KMS-11 (cell line): ENCODE measurements around the gene ZNRF1.
A peak's percentile ranks its signal among the peaks of the same experiment; 100 is the strongest.

Source experiments
- H2AFZ ChIP-seq: fragments of 200-600 bp; sonication (generic); 2 replicates; pipeline ENCODE4 v1.6.1; 2016; ENCODE audit warnings: antibody characterized with exemption, mixed run types, low read depth
- H3K27ac ChIP-seq: fragments of 200-600 bp; sonication (generic); 2 replicates; pipeline ENCODE4 v1.6.1; 2016; ENCODE audit warnings: mild to moderate bottlenecking, mixed run types
- H3K27me3 ChIP-seq: fragments of 200-600 bp; sonication (generic); 2 replicates; pipeline ENCODE4 v1.6.1; 2017; ENCODE audit warnings: mild to moderate bottlenecking, low read depth, mixed run types, moderate library complexity; ENCODE audit not compliant: insufficient read depth
- H3K36me3 ChIP-seq: fragments of 200-600 bp; sonication (generic); 2 replicates; pipeline ENCODE4 v1.6.1; 2017; ENCODE audit warnings: mild to moderate bottlenecking, mixed run types; ENCODE audit not compliant: insufficient read depth
- H3K4me1 ChIP-seq: fragments of 200-600 bp; sonication (generic); 2 replicates; pipeline ENCODE4 v1.6.1; 2016; ENCODE audit warnings: mild to moderate bottlenecking, low read depth, mixed run types; ENCODE audit not compliant: poor library complexity, severe bottlenecking
- H3K4me2 ChIP-seq: fragments of 200-600 bp; sonication (generic); 2 replicates; pipeline ENCODE4 v1.7.0; 2016; ENCODE audit warnings: mild to moderate bottlenecking, mixed run types
- H3K4me3 ChIP-seq: fragments of 200-600 bp; sonication (generic); IDR thresholded peaks from 2 replicates; pipeline ENCODE4 v1.6.1; 2017; ENCODE audit warnings: low read depth, low read length, mixed read lengths; ENCODE audit not compliant: insufficient read depth
- H3K79me2 ChIP-seq: fragments of 200-600 bp; sonication (generic); 2 replicates; pipeline ENCODE4 v1.6.1; 2016; ENCODE audit warnings: low read depth, mixed run types; ENCODE audit not compliant: insufficient read depth
- H3K9ac ChIP-seq: fragments of 200-600 bp; sonication (generic); 2 replicates; pipeline ENCODE4 v1.6.1; 2016; ENCODE audit warnings: mild to moderate bottlenecking, mixed run types
- H4K20me1 ChIP-seq: fragments of 200-600 bp; sonication (generic); 2 replicates; pipeline ENCODE4 v1.6.1; 2016; ENCODE audit warnings: mild to moderate bottlenecking, mixed run types; ENCODE audit not compliant: insufficient read depth
- TF ChIP-seq, protein P1 (sequence below): fragments of 200-600 bp; sonication (generic); conservative IDR thresholded peaks from 2 replicates; pipeline ENCODE4 v1.6.1; 2017; ENCODE audit warnings: low read depth, mild to moderate bottlenecking, antibody characterized with exemption, low read length, moderate library complexity, mixed read lengths

The ZNRF1 gene

DNA sequence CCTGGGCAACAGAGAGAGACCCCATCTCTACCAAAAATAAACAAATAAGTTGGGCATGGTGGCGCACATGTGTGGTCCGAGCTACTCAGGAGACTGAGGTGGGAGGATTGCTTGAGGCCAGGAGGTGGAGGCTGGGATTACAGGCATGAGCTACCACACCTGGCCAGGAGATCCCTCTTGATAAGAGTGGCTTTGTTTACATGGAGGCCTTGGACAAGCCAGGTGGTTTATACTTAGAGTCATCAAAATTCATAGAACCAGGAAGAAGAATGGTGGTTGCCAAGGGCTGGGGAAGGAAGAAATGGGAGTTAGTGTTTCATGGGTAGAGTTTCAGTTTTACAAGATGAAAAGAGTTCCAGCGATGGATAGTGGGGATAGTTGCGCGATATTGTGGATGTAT is 140.7 kb downstream of the ZNRF1 start:
- no peaks in the 10 kb centered on the region for H3K36me3 ChIP-seq
- no peaks in the 10 kb centered on the region for H4K20me1 ChIP-seq
- no peak overlapping the region for H3K4me2 ChIP-seq
- no peaks in the 10 kb centered on the region for H3K4me1 ChIP-seq
- H3K9ac ChIP-seq = no peak overlapping the region
- H3K79me2 ChIP-seq = no peaks in the 10 kb centered on the region
- no peak overlapping the region for H3K4me3 ChIP-seq
- no peak overlapping the region for H2AFZ ChIP-seq
- TF ChIP-seq, protein P1, sequence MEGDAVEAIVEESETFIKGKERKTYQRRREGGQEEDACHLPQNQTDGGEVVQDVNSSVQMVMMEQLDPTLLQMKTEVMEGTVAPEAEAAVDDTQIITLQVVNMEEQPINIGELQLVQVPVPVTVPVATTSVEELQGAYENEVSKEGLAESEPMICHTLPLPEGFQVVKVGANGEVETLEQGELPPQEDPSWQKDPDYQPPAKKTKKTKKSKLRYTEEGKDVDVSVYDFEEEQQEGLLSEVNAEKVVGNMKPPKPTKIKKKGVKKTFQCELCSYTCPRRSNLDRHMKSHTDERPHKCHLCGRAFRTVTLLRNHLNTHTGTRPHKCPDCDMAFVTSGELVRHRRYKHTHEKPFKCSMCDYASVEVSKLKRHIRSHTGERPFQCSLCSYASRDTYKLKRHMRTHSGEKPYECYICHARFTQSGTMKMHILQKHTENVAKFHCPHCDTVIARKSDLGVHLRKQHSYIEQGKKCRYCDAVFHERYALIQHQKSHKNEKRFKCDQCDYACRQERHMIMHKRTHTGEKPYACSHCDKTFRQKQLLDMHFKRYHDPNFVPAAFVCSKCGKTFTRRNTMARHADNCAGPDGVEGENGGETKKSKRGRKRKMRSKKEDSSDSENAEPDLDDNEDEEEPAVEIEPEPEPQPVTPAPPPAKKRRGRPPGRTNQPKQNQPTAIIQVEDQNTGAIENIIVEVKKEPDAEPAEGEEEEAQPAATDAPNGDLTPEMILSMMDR = no peak
- H3K27ac ChIP-seq = no peak overlapping the region
- no peaks in the 10 kb centered on the region for H3K27me3 ChIP-seq

- TF ChIP-seq, protein P1 = no peak
- Histone ChIP-seq H3K27ac (no peak overlapping the region), H3K4me3 (no peak overlapping the region), H3K27me3 (no peaks in the 10 kb centered on the region), H3K4me2 (no peak overlapping the region), H4K20me1 (no peaks in the 10 kb centered on the region), H3K9ac (no peak overlapping the region), H3K79me2 (no peaks in the 10 kb centered on the region), H3K4me1 (no peaks in the 10 kb centered on the region), H3K36me3 (no peaks in the 10 kb centered on the region), H2AFZ (no peak overlapping the region)
Observed at GRCh38 chr16:75143941-75144340, 145.1 kb downstream of the ZNRF1 start.

GRCh38 chr16:75147968-75148310 is 149.1 kb downstream of the ZNRF1 start:
- TF ChIP-seq, protein P1 = no peak
- no peak overlapping the region for H3K27ac ChIP-seq
- H3K9ac ChIP-seq = no peak overlapping the region; the same call in 1 of the 2 replicates

GRCh38 chr16:75148311-75149195 is 149.7 kb downstream of the ZNRF1 start, which contains the start of gene ZFP1:
Gene ZFP1 (plus strand): TSS chr16:75148524. CDS start chr16:75152952, 4,428 bp downstream.
- Histone ChIP-seq H3K9ac (peak within 1 kb of the TSS; percentile 93), H3K4me3 (peak within 1 kb of the TSS; percentile 33), H4K20me1 (no peaks in the 10 kb centered on the region), H3K4me2 (peak within 1 kb of the TSS; percentile 67), H3K4me1 (peaks cover 6% of the 10 kb centered on the region), H3K27me3 (no peaks in the 10 kb centered on the region), H3K79me2 (peaks cover 19% of the 10 kb centered on the region; the same call in 1 of the 2 replicates), H3K27ac (peak within 1 kb of the TSS; percentile 82), H2AFZ (peak within 1 kb of the TSS; percentile 99), H3K36me3 (no peaks in the 10 kb centered on the region; the same call in 1 of the 2 replicates)
- TF ChIP-seq, protein P1 = no peak

More at GRCh38 chr16:75147968-75148310, 149.1 kb downstream of the ZNRF1 start:
- no peaks in the 10 kb centered on the region; the same call in 1 of the 2 replicates for H3K36me3 ChIP-seq
- no peaks in the 10 kb centered on the region for H4K20me1 ChIP-seq
- peaks cover 6% of the 10 kb centered on the region for H3K4me1 ChIP-seq
- H3K79me2 ChIP-seq = peaks cover 19% of the 10 kb centered on the region; the same call in 1 of the 2 replicates
- H3K27me3 ChIP-seq = no peaks in the 10 kb centered on the region
- peak overlapping the region; percentile 33 for H3K4me3 ChIP-seq
- H2AFZ ChIP-seq = peak overlapping the region; percentile 99
- peak overlapping the region; percentile 41 for H3K4me2 ChIP-seq
